Umbilical cord (tissue), 2 donors: ENCODE data around the gene BPNT1. TPM values are rescaled to one million over a fixed set of nuclear protein-coding genes. Genes with fewer than 3 reads are reported as not detected.

Experiments used
- DNase-seq: peaks from one replicate; pipeline ENCODE4 v3.0.0-alpha.2; 2015; ENCODE audit warnings: low spot score
- total RNA-seq: library from RNA; depleted of rRNA; stranded (reverse); fragments of >200 nt; gene quantifications from one replicate; pipeline ENCODE4 v1.2.3, GENCODE V29; 2014; ENCODE audit warnings: low replicate concordance; ENCODE audit not compliant: insufficient read depth

Gene BPNT1
- total RNA-seq, 1 donor from 2014 or later = 11.6 TPM

DNA sequence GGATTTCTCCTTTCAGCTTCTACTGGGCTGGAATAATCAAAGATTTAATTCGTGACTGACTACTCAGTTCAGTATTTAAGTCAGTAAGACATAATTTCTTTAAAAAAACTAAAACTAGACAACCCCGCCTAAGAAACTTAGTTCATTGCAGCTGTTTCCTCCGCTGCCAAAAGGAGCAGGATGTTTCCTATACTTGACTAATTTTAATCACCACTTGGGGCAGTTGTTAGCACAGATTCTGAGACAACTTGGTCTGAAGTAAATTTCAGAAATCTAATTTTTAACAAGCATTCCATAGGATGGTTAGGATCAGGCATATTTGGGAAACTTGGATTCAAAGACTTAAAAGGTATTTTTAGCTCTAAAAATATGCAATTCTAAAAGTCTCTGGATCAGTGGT lies 77.3 kb downstream of the BPNT1 start:
- peak; percentile 44 for DNase-seq

- DNase-seq = no peak
These were observed 78.0 kb downstream of the BPNT1 start for GRCh38 chr1:220011620-220012019.

Other genes with a start within 250 kb of the BPNT1 start
- 3.6 TPM for gene SLC30A10, start 161.2 kb downstream of the BPNT1 start, total RNA-seq
- 143 TPM for gene EPRS1, start 43.3 kb downstream of the BPNT1 start, total RNA-seq
- gene IARS2, start 4.3 kb upstream of the BPNT1 start, total RNA-seq = 74.6 TPM
- 24.6 TPM for gene RAB3GAP2, start 182.7 kb upstream of the BPNT1 start, total RNA-seq